ENCODE measurements around the gene NECTIN4.

Gene NECTIN4

DNA sequence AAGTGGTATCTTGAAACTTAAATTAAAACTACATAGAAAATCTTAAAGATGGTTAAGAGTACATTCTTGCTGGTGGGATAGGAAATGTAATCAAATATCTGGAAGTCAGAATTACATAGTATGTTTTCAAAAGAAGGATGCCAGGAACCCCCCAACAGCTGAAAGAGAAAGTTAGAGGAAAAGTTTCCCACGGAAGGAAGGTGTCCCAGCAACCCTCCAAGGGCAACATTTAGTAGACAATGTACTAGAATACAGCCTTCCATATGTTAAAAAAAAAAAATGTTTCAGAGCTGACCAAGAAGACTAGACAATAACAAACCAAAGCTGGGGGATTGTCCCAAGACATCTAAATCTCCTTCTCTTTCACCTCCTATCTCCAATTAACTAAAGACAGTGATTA lies 40.9 kb upstream of the NECTIN4 start:
- peaks cover 23% of the 10 kb centered on the region for H3K79me2 ChIP-seq (ENCODE audit: insufficient read depth, low read length)
- H4K20me1 ChIP-seq (ENCODE audit: low read depth, low read length) = no peaks in the 10 kb centered on the region
- no peak overlapping the region for H3K27ac ChIP-seq (ENCODE audit: low read depth, low read length)
- no peak overlapping the region for H3K4me3 ChIP-seq (ENCODE audit: insufficient read depth, low read length, poor library complexity, severe bottlenecking)
- no peaks in the 10 kb centered on the region; the same call in 1 of the 2 replicates for H3K36me3 ChIP-seq (ENCODE audit: low read length)
- H3K9ac ChIP-seq (ENCODE audit: low read length) = no peak overlapping the region
- peaks cover 20% of the 10 kb centered on the region for H3F3A ChIP-seq (ENCODE audit: insufficient read depth)
- no peak overlapping the region for H3K4me2 ChIP-seq (ENCODE audit: low read depth, low read length, poor library complexity, severe bottlenecking)
- no peaks in the 10 kb centered on the region for H3K9me3 ChIP-seq (ENCODE audit: insufficient read depth, low read length)
- H3K9me2 ChIP-seq (replicated peaks; ENCODE audit: insufficient read depth, low read length) = no peaks in the 10 kb centered on the region
- H3K27me3 ChIP-seq (ENCODE audit: low read length) = no peaks in the 10 kb centered on the region
- no peak overlapping the region for H2AFZ ChIP-seq (ENCODE audit: low read depth, low read length, severe bottlenecking)
- TF ChIP-seq, protein P1, sequence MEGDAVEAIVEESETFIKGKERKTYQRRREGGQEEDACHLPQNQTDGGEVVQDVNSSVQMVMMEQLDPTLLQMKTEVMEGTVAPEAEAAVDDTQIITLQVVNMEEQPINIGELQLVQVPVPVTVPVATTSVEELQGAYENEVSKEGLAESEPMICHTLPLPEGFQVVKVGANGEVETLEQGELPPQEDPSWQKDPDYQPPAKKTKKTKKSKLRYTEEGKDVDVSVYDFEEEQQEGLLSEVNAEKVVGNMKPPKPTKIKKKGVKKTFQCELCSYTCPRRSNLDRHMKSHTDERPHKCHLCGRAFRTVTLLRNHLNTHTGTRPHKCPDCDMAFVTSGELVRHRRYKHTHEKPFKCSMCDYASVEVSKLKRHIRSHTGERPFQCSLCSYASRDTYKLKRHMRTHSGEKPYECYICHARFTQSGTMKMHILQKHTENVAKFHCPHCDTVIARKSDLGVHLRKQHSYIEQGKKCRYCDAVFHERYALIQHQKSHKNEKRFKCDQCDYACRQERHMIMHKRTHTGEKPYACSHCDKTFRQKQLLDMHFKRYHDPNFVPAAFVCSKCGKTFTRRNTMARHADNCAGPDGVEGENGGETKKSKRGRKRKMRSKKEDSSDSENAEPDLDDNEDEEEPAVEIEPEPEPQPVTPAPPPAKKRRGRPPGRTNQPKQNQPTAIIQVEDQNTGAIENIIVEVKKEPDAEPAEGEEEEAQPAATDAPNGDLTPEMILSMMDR (IDR thresholded peaks at IDR 0.05; ENCODE audit: insufficient read depth, low read length, poor library complexity, severe bottlenecking) = no peak
- TF ChIP-seq EZH2phosphoT487 (conservative IDR thresholded peaks at IDR 0.05; ENCODE audit: low read length) = no peak

DNA sequence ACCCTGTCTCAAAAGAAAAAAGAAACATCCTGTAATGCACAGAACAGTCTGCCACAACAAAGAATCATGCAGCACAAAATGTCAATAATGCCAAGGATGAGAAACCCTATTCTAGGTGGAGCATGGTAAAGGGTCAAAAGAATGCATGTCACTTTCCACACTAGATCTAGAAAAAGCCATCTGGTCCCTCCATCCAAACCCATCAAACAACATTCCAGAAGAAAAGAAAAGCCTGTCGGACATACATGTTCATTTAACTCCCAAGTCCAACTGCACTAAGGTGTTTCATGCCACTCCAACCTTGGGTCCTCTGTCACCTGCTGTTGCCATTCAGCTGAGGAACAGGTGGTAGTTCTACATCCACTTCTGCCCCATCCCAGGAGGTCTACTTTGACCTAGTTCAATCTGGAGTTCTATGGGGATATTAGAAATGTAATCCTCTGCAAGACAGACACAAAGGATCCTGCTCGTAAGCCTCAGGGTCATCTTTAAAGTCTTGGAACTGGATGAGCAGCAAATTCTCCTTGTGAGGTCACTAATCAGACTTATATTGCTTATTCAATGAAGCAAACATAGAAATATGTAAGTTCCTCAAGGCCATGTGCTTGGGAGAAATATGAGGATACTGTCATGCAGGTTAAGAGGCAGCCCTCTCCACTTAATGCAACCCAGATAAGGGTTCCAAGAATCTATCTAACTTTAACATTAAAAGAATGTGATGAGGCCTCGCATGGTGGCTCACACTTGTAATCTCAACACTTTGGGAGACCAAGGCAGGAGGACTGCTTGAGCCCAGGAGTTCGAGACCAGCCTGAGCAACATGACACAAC lies 39.4 kb upstream of the NECTIN4 start:
- H3K79me2 ChIP-seq (ENCODE audit: insufficient read depth, low read length) = peaks cover 22% of the 10 kb centered on the region
- no peaks in the 10 kb centered on the region; the same call in 1 of the 2 replicates for H3K36me3 ChIP-seq (ENCODE audit: low read length)

DNA sequence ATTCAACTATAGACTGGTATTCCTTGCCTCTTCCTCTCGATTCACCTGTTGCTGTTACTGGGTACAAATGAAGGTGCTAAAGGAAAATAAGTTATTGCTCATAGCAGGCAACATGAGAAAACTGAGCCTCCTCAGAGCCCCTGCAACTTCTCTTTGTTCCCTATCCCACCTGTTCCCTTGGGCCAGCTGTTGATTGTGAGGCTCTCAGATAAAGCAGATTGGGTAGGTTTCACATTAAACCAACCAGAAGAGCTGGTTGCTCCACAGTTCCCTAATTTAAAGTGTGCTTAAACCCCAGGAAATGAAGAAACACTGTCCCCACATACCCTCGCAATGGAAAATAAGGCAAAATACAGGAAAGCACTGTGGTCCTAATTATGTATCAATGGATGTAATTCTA lies 38.3 kb upstream of the NECTIN4 start:
- Histone ChIP-seq H3K36me3 (ENCODE audit: low read length) (no peaks in the 10 kb centered on the region; the same call in 1 of the 2 replicates), H3K27me3 (ENCODE audit: low read length) (no peaks in the 10 kb centered on the region), H3F3A (ENCODE audit: insufficient read depth) (peaks cover 20% of the 10 kb centered on the region), H3K9me2 (replicated peaks; ENCODE audit: insufficient read depth, low read length) (no peaks in the 10 kb centered on the region), H3K4me2 (ENCODE audit: low read depth, low read length, poor library complexity, severe bottlenecking) (no peak overlapping the region), H3K9ac (ENCODE audit: low read length) (no peak overlapping the region), H3K4me3 (ENCODE audit: insufficient read depth, low read length, poor library complexity, severe bottlenecking) (no peak overlapping the region), H3K27ac (ENCODE audit: low read depth, low read length) (no peak overlapping the region), H3K79me2 (ENCODE audit: insufficient read depth, low read length) (peaks cover 13% of the 10 kb centered on the region; the same call in 1 of the 2 replicates), H2AFZ (ENCODE audit: low read depth, low read length, severe bottlenecking) (no peak overlapping the region), H3K9me3 (ENCODE audit: insufficient read depth, low read length) (no peaks in the 10 kb centered on the region), H4K20me1 (ENCODE audit: low read depth, low read length) (no peaks in the 10 kb centered on the region)
- TF ChIP-seq, protein P1 (IDR thresholded peaks at IDR 0.05; ENCODE audit: insufficient read depth, low read length, poor library complexity, severe bottlenecking) = no peak
- TF ChIP-seq EZH2phosphoT487 (conservative IDR thresholded peaks at IDR 0.05; ENCODE audit: low read length) = no peak

More for the DNA sequence above, 39.4 kb upstream of the NECTIN4 start:
- no peaks in the 10 kb centered on the region for H3K9me2 ChIP-seq (replicated peaks; ENCODE audit: insufficient read depth, low read length)
- TF ChIP-seq, protein P1 (IDR thresholded peaks at IDR 0.05; ENCODE audit: insufficient read depth, low read length, poor library complexity, severe bottlenecking) = no peak
- TF ChIP-seq EZH2phosphoT487 (conservative IDR thresholded peaks at IDR 0.05; ENCODE audit: low read length) = no peak
- H3K9ac ChIP-seq (ENCODE audit: low read length) = no peak overlapping the region
- H3K4me2 ChIP-seq (ENCODE audit: low read depth, low read length, poor library complexity, severe bottlenecking) = no peak overlapping the region
- H3K4me3 ChIP-seq (ENCODE audit: insufficient read depth, low read length, poor library complexity, severe bottlenecking) = no peak overlapping the region
- no peak overlapping the region for H2AFZ ChIP-seq (ENCODE audit: low read depth, low read length, severe bottlenecking)
- no peaks in the 10 kb centered on the region for H4K20me1 ChIP-seq (ENCODE audit: low read depth, low read length)
- H3K9me3 ChIP-seq (ENCODE audit: insufficient read depth, low read length) = no peaks in the 10 kb centered on the region
- no peak overlapping the region for H3K27ac ChIP-seq (ENCODE audit: low read depth, low read length)
- no peaks in the 10 kb centered on the region for H3K27me3 ChIP-seq (ENCODE audit: low read length)
- H3F3A ChIP-seq (ENCODE audit: insufficient read depth) = peaks cover 20% of the 10 kb centered on the region
